Measurements from ENCODE around the gene NPTX1. TPM values are rescaled to one million over a fixed set of nuclear protein-coding genes. Genes with fewer than 3 reads are reported as not detected.

Gene NPTX1
- total RNA-seq, 1 donor from 2014 or later: not detected

GRCh38 chr17:80513201-80513600, 36.8 kb upstream of the NPTX1 start:
- no peak for DNase-seq (ENCODE audit: low spot score, unreplicated experiment)
- no peak overlapping the region for H3K4me3 Mint-ChIP-seq (ENCODE audit: low read depth)
- no peaks in the 10 kb centered on the region for H3K36me3 Mint-ChIP-seq (ENCODE audit: insufficient read depth)
- TF ChIP-seq, protein P1, sequence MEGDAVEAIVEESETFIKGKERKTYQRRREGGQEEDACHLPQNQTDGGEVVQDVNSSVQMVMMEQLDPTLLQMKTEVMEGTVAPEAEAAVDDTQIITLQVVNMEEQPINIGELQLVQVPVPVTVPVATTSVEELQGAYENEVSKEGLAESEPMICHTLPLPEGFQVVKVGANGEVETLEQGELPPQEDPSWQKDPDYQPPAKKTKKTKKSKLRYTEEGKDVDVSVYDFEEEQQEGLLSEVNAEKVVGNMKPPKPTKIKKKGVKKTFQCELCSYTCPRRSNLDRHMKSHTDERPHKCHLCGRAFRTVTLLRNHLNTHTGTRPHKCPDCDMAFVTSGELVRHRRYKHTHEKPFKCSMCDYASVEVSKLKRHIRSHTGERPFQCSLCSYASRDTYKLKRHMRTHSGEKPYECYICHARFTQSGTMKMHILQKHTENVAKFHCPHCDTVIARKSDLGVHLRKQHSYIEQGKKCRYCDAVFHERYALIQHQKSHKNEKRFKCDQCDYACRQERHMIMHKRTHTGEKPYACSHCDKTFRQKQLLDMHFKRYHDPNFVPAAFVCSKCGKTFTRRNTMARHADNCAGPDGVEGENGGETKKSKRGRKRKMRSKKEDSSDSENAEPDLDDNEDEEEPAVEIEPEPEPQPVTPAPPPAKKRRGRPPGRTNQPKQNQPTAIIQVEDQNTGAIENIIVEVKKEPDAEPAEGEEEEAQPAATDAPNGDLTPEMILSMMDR (IDR thresholded peaks at IDR 0.05; ENCODE audit: unreplicated experiment): no peak
- H3K27me3 Mint-ChIP-seq: peaks cover 14% of the 10 kb centered on the region
- H3K9me3 Mint-ChIP-seq (ENCODE audit: low read depth): no peaks in the 10 kb centered on the region
- no peak overlapping the region for H3K27ac Mint-ChIP-seq
- no peaks in the 10 kb centered on the region for H3K4me1 Mint-ChIP-seq (ENCODE audit: low read depth)

DNA sequence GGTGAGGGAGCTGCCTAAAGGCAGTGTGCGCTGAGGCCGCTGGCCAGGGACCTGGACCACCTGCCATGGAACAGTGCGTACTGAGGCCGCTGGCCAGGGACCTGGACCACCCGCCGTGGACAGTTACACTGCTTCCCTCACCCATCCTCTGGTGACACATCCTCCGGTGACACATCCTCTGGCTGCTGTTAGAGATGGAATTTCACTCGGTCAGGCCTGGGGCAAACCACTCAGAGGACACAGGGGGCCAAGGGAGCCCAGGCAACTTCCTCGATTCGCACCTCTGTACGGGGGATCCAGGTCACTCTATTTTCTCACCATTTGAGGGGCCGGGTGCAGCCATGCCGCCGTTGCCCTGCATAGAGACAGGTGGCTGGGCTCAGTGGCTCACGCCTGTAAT, 35.8 kb upstream of the NPTX1 start:
- no peak overlapping the region for H3K27ac Mint-ChIP-seq

DNA sequence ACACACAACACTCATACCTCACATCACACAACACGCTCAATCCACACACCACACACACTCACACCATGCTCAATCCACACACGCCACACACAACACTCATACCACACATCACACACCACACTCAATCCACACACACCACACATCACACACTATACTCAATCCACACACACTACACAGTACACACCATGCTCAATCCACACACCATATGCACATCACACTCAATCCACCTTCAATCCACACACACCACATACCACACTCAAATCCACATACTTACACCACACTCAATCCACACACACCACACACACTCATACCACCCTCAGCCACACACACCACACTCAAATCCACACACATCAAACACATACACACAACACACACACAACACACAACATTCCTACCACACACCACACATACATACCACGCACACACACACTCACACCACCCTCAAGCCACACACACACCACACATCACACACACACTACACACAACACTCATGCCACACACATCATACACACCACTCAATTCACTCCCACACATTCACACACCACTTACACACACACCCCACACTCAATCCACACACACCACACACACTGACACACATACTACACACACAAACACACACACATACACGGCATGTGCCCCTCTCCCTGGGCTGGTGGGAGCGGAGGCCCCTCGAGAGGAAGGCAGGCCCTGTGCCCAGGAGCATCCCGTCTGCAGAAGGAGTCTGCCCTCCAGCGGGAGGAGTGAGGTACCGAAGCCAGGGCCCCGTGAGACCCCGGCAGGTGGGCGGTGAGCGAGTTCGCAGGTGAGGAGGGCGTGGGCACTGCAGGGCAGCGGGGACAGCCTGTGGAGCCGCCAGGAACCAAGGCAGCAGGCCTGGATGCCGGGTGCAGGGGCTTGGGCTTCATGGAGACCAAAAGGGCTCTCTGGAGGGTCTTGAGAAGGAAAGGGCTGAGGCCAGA, 35.1 kb upstream of the NPTX1 start:
- Mint-ChIP-seq H3K27me3 (peaks cover 20% of the 10 kb centered on the region), H3K36me3 (ENCODE audit: insufficient read depth) (no peaks in the 10 kb centered on the region), H3K4me3 (ENCODE audit: low read depth) (no peak overlapping the region), H3K4me1 (ENCODE audit: low read depth) (no peaks in the 10 kb centered on the region), H3K9me3 (ENCODE audit: low read depth) (no peaks in the 10 kb centered on the region), H3K27ac (no peak overlapping the region)
- TF ChIP-seq, protein P1 (IDR thresholded peaks at IDR 0.05; ENCODE audit: unreplicated experiment): peak; percentile 42
- no peak for DNase-seq (ENCODE audit: low spot score, unreplicated experiment)

More for the DNA sequence above, 35.8 kb upstream of the NPTX1 start:
- DNase-seq (ENCODE audit: low spot score, unreplicated experiment): no peak
- Mint-ChIP-seq H3K4me3 (ENCODE audit: low read depth) (no peak overlapping the region), H3K9me3 (ENCODE audit: low read depth) (no peaks in the 10 kb centered on the region), H3K36me3 (ENCODE audit: insufficient read depth) (no peaks in the 10 kb centered on the region), H3K27me3 (peaks cover 18% of the 10 kb centered on the region), H3K4me1 (ENCODE audit: low read depth) (no peaks in the 10 kb centered on the region)
- TF ChIP-seq, protein P1 (IDR thresholded peaks at IDR 0.05; ENCODE audit: unreplicated experiment): no peak

- Mint-ChIP-seq H3K9me3 (ENCODE audit: low read depth) (no peaks in the 10 kb centered on the region), H3K27me3 (peaks cover 19% of the 10 kb centered on the region), H3K27ac (no peak overlapping the region), H3K36me3 (ENCODE audit: insufficient read depth) (no peaks in the 10 kb centered on the region), H3K4me1 (ENCODE audit: low read depth) (no peaks in the 10 kb centered on the region), H3K4me3 (ENCODE audit: low read depth) (no peak overlapping the region)
- no peak for DNase-seq (ENCODE audit: low spot score, unreplicated experiment)
- TF ChIP-seq, protein P1 (IDR thresholded peaks at IDR 0.05; ENCODE audit: unreplicated experiment): no peak
These were observed 34.4 kb upstream of the NPTX1 start for GRCh38 chr17:80510772-80511171.

GRCh38 chr17:80510132-80510531, 33.7 kb upstream of the NPTX1 start:
- no peak for DNase-seq (ENCODE audit: low spot score, unreplicated experiment)
- TF ChIP-seq, protein P1 (IDR thresholded peaks at IDR 0.05; ENCODE audit: unreplicated experiment): no peak
- no peaks in the 10 kb centered on the region for H3K9me3 Mint-ChIP-seq (ENCODE audit: low read depth)
- H3K27me3 Mint-ChIP-seq: peaks cover 21% of the 10 kb centered on the region
- H3K4me1 Mint-ChIP-seq (ENCODE audit: low read depth): no peaks in the 10 kb centered on the region
- H3K36me3 Mint-ChIP-seq (ENCODE audit: insufficient read depth): no peaks in the 10 kb centered on the region
- no peak overlapping the region for H3K4me3 Mint-ChIP-seq (ENCODE audit: low read depth)
- no peak overlapping the region for H3K27ac Mint-ChIP-seq

Data from progenitor cell of endocrine pancreas (in vitro differentiated cells).